GM21515 (cell line): ENCODE data around the gene SPANXC.
"Not testable (repeated sequence)": the region's sequence is repeated elsewhere in the genome, so short reads cannot be mapped to it uniquely, and the experiment has no call there.

Experiments
- ATAC-seq: cut with Tn5 transposase; IDR thresholded peaks from one replicate; pipeline ENCODE4 v1.9.1; 2021; ENCODE audit not compliant: unreplicated experiment

SPANXC gene

GRCh38 chrX:141242417-141242816 is at the start of gene SPANXC:
TSS of gene SPANXC (minus strand) at chrX:141242517. CDS start at chrX:141242457, 60 bp downstream.
- not testable (repeated sequence) for ATAC-seq

- no peak for ATAC-seq
These were observed 37.2 kb upstream of the SPANXC start for GRCh38 chrX:141279476-141279875.

- no peak for ATAC-seq
These were observed 36.0 kb upstream of the SPANXC start for GRCh38 chrX:141278306-141278705.

GRCh38 chrX:141258080-141258479 is 15.8 kb upstream of the SPANXC start:
- no peak for ATAC-seq

- no peak for ATAC-seq
These were observed 20.7 kb downstream of the SPANXC start for GRCh38 chrX:141221611-141222010.

- ATAC-seq: no peak
These were observed 21.8 kb downstream of the SPANXC start for GRCh38 chrX:141220342-141221008.

GRCh38 chrX:141214196-141214595 is 28.1 kb downstream of the SPANXC start:
- ATAC-seq: no peak

- ATAC-seq: no peak
These were observed 40.4 kb downstream of the SPANXC start for GRCh38 chrX:141201962-141202361.
